A172 (cell line): ENCODE results near the gene KLHL40. TPM values are rescaled to one million over a fixed set of nuclear protein-coding genes. Genes with fewer than 3 reads are reported as not detected.

Experiments
- DNase-seq: peaks from one replicate; pipeline ENCODE4 v3.0.0-alpha.2; 2015; ENCODE audit warnings: low spot score
- total RNA-seq: library from RNA; depleted of rRNA; stranded (reverse); fragments of >200 nt; shearing (Covaris generic); gene quantifications from 2 replicates; pipeline ENCODE4 v1.2.3, GENCODE V29; 2014

Gene KLHL40
- total RNA-seq, 1 experiment from 2014 or later: not detected

- no peak for DNase-seq
These were observed 28.4 kb upstream of the KLHL40 start for GRCh38 chr3:42656680-42657610.

GRCh38 chr3:42657675-42658074 lies 27.7 kb upstream of the KLHL40 start:
- DNase-seq: no peak

- DNase-seq: no peak
These were observed 27.1 kb upstream of the KLHL40 start for GRCh38 chr3:42658091-42658770.

- DNase-seq: no peak
These were observed 26.5 kb upstream of the KLHL40 start for GRCh38 chr3:42658771-42659390.

- DNase-seq: no peak
These were observed 25.7 kb upstream of the KLHL40 start for GRCh38 chr3:42659451-42660130.

GRCh38 chr3:42660131-42660715 lies 25.1 kb upstream of the KLHL40 start:
- no peak for DNase-seq

- no peak for DNase-seq
These were observed 24.4 kb upstream of the KLHL40 start for GRCh38 chr3:42660898-42661297.

- no peak for DNase-seq
These were observed 23.7 kb upstream of the KLHL40 start for GRCh38 chr3:42661593-42662022.

- no peak for DNase-seq
These were observed 23.1 kb upstream of the KLHL40 start for GRCh38 chr3:42662037-42662812.

- no peak for DNase-seq
These were observed 22.4 kb upstream of the KLHL40 start for GRCh38 chr3:42662813-42663535.

GRCh38 chr3:42663581-42664437 lies 21.5 kb upstream of the KLHL40 start:
- no peak for DNase-seq

GRCh38 chr3:42664438-42664803 lies 20.9 kb upstream of the KLHL40 start:
- DNase-seq: no peak

GRCh38 chr3:42665050-42665878 lies 20.1 kb upstream of the KLHL40 start:
- no peak for DNase-seq

- no peak for DNase-seq
These were observed 19.3 kb upstream of the KLHL40 start for GRCh38 chr3:42666022-42666421.

- DNase-seq: no peak
These were observed 18.7 kb upstream of the KLHL40 start for GRCh38 chr3:42666577-42666998.

GRCh38 chr3:42667096-42667522 lies 18.2 kb upstream of the KLHL40 start:
- no peak for DNase-seq

- DNase-seq: no peak
These were observed 17.6 kb upstream of the KLHL40 start for GRCh38 chr3:42667523-42668412.
